Endothelial cell of umbilical vein (primary cell): ENCODE data around the gene TMEM120A. TPM values are rescaled to one million over a fixed set of nuclear protein-coding genes. Genes with fewer than 3 reads are reported as not detected.

Experiments
- BruUV-seq: library from RNA; stranded (reverse); fragments of 400-500 nt; replicated peaks from 2 replicates; lab custom pipeline; 2021; lab: Mats Ljungman, UMichigan
- CTCF ChIA-PET: fragments of 300-600, 350-600 bp; sonication (Branson Sonifier 250); formaldehyde crosslinking; loops from one replicate; lab custom pipeline; 2021; ENCODE audit warnings: antibody characterized with exemption, inconsistent platforms; lab: Charles Lee
- POLR2A ChIA-PET: fragments of 300-600, 350-600 bp; sonication (Branson Sonifier 250); formaldehyde crosslinking; loops from one replicate; lab custom pipeline; 2021; ENCODE audit warnings: antibody characterized with exemption, inconsistent platforms; lab: Charles Lee
- DNase-seq: peaks from one replicate; pipeline ENCODE4 v3.0.0-alpha.2; 2011; ENCODE audit warnings: low read depth, low spot score
- FAIRE-seq: peaks from 2 replicates; lab custom pipeline; 2011; peaks lifted over from hg19 to GRCh38; lab: Jason Lieb, UNC
- H2AFZ ChIP-seq: 2 replicates; pipeline ENCODE4 v1.6.0; 2012; ENCODE audit warnings: low read depth, low read length, control low read depth, inconsistent platforms
- H3K27ac ChIP-seq: 2 replicates; pipeline ENCODE4 v1.5.1; 2011; ENCODE audit warnings: low read depth, mild to moderate bottlenecking, control low read depth, low read length, moderate library complexity; ENCODE audit not compliant: insufficient read depth
- H3K27me3 ChIP-seq, 2 experiments: 2 replicates each; pipeline versions ENCODE4 v1.6.0 to v1.6.1; 2011; ENCODE audit warnings: low read length in 2 of 2, mixed read lengths in 1 of 2; ENCODE audit not compliant: control insufficient read depth in 2 of 2, insufficient read depth in 2 of 2
- H3K36me3 ChIP-seq, 2 experiments: 2 replicates in 1 of 2; 3 replicates in 1 of 2; pipeline ENCODE4 v1.5.1; 2011; ENCODE audit warnings: low read length in 2 of 2, mild to moderate bottlenecking in 1 of 2, moderate library complexity in 1 of 2; ENCODE audit not compliant: control insufficient read depth in 2 of 2, insufficient read depth in 2 of 2; ENCODE audit errors: extremely low read depth in 1 of 2
- H3K4me1 ChIP-seq: 3 replicates; pipeline ENCODE4 v1.5.1; 2011; ENCODE audit warnings: mild to moderate bottlenecking, low read length; ENCODE audit not compliant: control insufficient read depth, insufficient read depth; ENCODE audit errors: extremely low read depth
- H3K4me2 ChIP-seq: 2 replicates; pipeline ENCODE4 v1.6.1; 2011; ENCODE audit warnings: low read length, control low read depth, mixed read lengths; ENCODE audit not compliant: insufficient read depth
- H3K4me3 ChIP-seq, 3 experiments: fragments of 200-600 bp in 1 of 3; sonication (generic), shearing (Covaris generic) in 1 of 3; replicated peaks in 1 of 3; 2 replicates each; pipeline ENCODE4 v1.5.1; 2011 to 2016; ENCODE audit warnings: control low read depth in 3 of 3, low read length in 3 of 3, mild to moderate bottlenecking in 2 of 3, inconsistent platforms in 1 of 3, low read depth in 1 of 3, moderate library complexity in 1 of 3; ENCODE audit not compliant: insufficient read depth in 1 of 3
- H3K79me2 ChIP-seq: 2 replicates; pipeline ENCODE4 v1.6.0; 2012; ENCODE audit warnings: low read length, inconsistent platforms; ENCODE audit not compliant: control insufficient read depth, insufficient read depth
- H3K9ac ChIP-seq: replicated peaks from 2 replicates; pipeline ENCODE3; 2011; ENCODE audit warnings: low read length, control low read depth; ENCODE audit not compliant: insufficient read depth; ENCODE audit errors: extremely low read depth
- H3K9me1 ChIP-seq: replicated peaks from 3 replicates; pipeline ENCODE4 v1.6.0; 2011; ENCODE audit warnings: mild to moderate bottlenecking, low read length; ENCODE audit not compliant: control insufficient read depth, insufficient read depth; ENCODE audit errors: extremely low read depth
- H3K9me3 ChIP-seq: replicated peaks from 2 replicates; pipeline ENCODE4 v1.5.1; 2012; ENCODE audit warnings: low read length, inconsistent platforms; ENCODE audit not compliant: control insufficient read depth, insufficient read depth
- H4K20me1 ChIP-seq: replicated peaks from 2 replicates; pipeline ENCODE3; 2011; ENCODE audit warnings: mild to moderate bottlenecking, low read length; ENCODE audit not compliant: control insufficient read depth, insufficient read depth; ENCODE audit errors: extremely low read depth
- EZH2 ChIP-seq: IDR thresholded peaks from 2 replicates; pipeline ENCODE4 v1.6.1; 2012; ENCODE audit warnings: borderline replicate concordance, low read depth, mild to moderate bottlenecking, moderate library complexity, low read length, inconsistent platforms; ENCODE audit not compliant: severe bottlenecking
- FOS ChIP-seq: IDR thresholded peaks from 2 replicates; pipeline ENCODE4 v1.6.1; 2011; ENCODE audit warnings: mild to moderate bottlenecking, low read length, moderate library complexity, borderline replicate concordance; ENCODE audit not compliant: insufficient read depth
- GATA2 ChIP-seq: IDR thresholded peaks from 2 replicates; pipeline ENCODE4 v1.7.0; 2011; ENCODE audit warnings: low read depth, mild to moderate bottlenecking, moderate library complexity, mixed read lengths, low read length; ENCODE audit not compliant: insufficient read length, insufficient read depth
- JUN ChIP-seq: IDR thresholded peaks from 2 replicates; pipeline ENCODE4 v1.6.1; 2011; ENCODE audit warnings: borderline replicate concordance, low read depth; ENCODE audit not compliant: insufficient read length, insufficient read depth
- MYC ChIP-seq: IDR thresholded peaks from one replicate; pipeline ENCODE4 v1.6.1; 2011; ENCODE audit warnings: mild to moderate bottlenecking, low read depth, low read length
- POLR2A ChIP-seq: IDR thresholded peaks from 2 replicates; pipeline ENCODE4 v1.6.1; 2012; ENCODE audit warnings: low read depth, mild to moderate bottlenecking, control low read depth, low read length
- POLR2AphosphoS5 ChIP-seq: IDR thresholded peaks from 2 replicates; pipeline ENCODE4 v1.6.1; 2012; ENCODE audit warnings: low read depth, mild to moderate bottlenecking, control low read depth, low read length, moderate library complexity; ENCODE audit not compliant: insufficient read depth
- dilution Hi-C: fragments of 300-500 bp; cut with MboI; formaldehyde crosslinking; loops from one replicate; pipeline ENCODE4 v1.15.0; 2019; ENCODE audit warnings: low sequenced_read_pairs; ENCODE audit not compliant: extremely low pct_ligation_motif_present
- intact Hi-C: fragments of 100-400 bp; cut with micrococcal nuclease; formaldehyde crosslinking; loops from one replicate; pipeline ENCODE4 v1.10.0; 2022
- polyA plus RNA-seq, 4 experiments: library from polyadenylated mRNA; depleted of rRNA in 3 of 4; stranded (reverse) in 3 of 4; unstranded in 1 of 4; fragments of >200 nt; gene quantifications; 2 replicates each; pipeline versions ENCODE4 v1.2.1 to v1.2.3, GENCODE V29; 2011 to 2012; ENCODE audit warnings: missing spikeins in 1 of 4
- total RNA-seq: library from RNA; stranded (reverse); gene quantifications from 2 replicates; pipeline ENCODE4 v1.2.3, GENCODE V29; 2021
- TF ChIP-seq, protein P1 (sequence below): IDR thresholded peaks from 2 replicates; pipeline ENCODE4 v1.6.1; 2011; ENCODE audit not compliant: insufficient read depth, insufficient read length
- TF ChIP-seq, protein P2 (sequence below), 2 donors: IDR thresholded peaks; 1 replicate in 1 of 2; 2 replicates in 1 of 2; pipeline ENCODE4 v1.5.1; 2011; ENCODE audit warnings: low read length in 2 of 2, mild to moderate bottlenecking in 2 of 2, moderate library complexity in 2 of 2, control low read depth in 1 of 2, inconsistent platforms in 1 of 2, low read depth in 1 of 2; ENCODE audit not compliant: insufficient read depth in 1 of 2; ENCODE audit errors: extremely low read depth in 1 of 2

TMEM120A gene
- total and polyA plus RNA-seq, 2 donors (not counting 3 experiments of a cell fraction or from before 2014, with no cell fraction given) = 38.6 to 133 TPM

GRCh38 chr7:75962607-75963380, 31.6 kb downstream of the TMEM120A start:
- intact Hi-C loops = no loop called here
- POLR2A ChIA-PET = no interaction called here

More at GRCh38 chr7:75962607-75963380, 31.6 kb downstream of the TMEM120A start:
- TF ChIP-seq EZH2 (no peak), POLR2A (no peak), FOS (no peak), POLR2AphosphoS5 (no peak), JUN (no peak), MYC (no peak), GATA2 (no peak)
- TF ChIP-seq, protein P1, sequence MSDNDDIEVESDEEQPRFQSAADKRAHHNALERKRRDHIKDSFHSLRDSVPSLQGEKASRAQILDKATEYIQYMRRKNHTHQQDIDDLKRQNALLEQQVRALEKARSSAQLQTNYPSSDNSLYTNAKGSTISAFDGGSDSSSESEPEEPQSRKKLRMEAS = no peak
- TF ChIP-seq, protein P2, sequence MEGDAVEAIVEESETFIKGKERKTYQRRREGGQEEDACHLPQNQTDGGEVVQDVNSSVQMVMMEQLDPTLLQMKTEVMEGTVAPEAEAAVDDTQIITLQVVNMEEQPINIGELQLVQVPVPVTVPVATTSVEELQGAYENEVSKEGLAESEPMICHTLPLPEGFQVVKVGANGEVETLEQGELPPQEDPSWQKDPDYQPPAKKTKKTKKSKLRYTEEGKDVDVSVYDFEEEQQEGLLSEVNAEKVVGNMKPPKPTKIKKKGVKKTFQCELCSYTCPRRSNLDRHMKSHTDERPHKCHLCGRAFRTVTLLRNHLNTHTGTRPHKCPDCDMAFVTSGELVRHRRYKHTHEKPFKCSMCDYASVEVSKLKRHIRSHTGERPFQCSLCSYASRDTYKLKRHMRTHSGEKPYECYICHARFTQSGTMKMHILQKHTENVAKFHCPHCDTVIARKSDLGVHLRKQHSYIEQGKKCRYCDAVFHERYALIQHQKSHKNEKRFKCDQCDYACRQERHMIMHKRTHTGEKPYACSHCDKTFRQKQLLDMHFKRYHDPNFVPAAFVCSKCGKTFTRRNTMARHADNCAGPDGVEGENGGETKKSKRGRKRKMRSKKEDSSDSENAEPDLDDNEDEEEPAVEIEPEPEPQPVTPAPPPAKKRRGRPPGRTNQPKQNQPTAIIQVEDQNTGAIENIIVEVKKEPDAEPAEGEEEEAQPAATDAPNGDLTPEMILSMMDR (IDR thresholded peaks at IDR 0.05; ENCODE audit: extremely low read depth in 1 of 2, insufficient read depth in 1 of 2, low read depth in 1 of 2, low read length in 2 of 2) = no peak
- Histone ChIP-seq H3K9ac (peak overlapping the region; percentile 24), H4K20me1 (no peaks in the 10 kb centered on the region), H3K27ac (peak overlapping the region; percentile 43), H3K4me2 (no peak overlapping the region), H3K4me3 (no peak overlapping the region), H3K27me3 (no peaks in the 10 kb centered on the region), H3K9me3 (no peaks in the 10 kb centered on the region), H3K79me2 (no peaks in the 10 kb centered on the region), H3K4me1 (peaks cover 11% of the 10 kb centered on the region), H3K36me3 (no peaks in the 10 kb centered on the region), H2AFZ (no peak overlapping the region), H3K9me1 (no peaks in the 10 kb centered on the region)
- CTCF ChIA-PET = interaction anchor here (1.3 kb wide), 1 partner anchor 46 kb away, joined by 3 read pairs; no protein-coding TSS in a partner anchor
- no TSS peak for BruUV-seq
- dilution Hi-C loops = no loop called here
- peak; percentile 33 for FAIRE-seq
- DNase-seq = peak; percentile 74
